GM12878 (cell line): ENCODE data around the gene FGFR4. TPM values are rescaled to one million over a fixed set of nuclear protein-coding genes. Genes with fewer than 3 reads are reported as not detected.

Experiments used
- BRCA1 ChIP-seq: IDR thresholded peaks from 2 replicates; pipeline ENCODE4 v1.6.1; 2011; ENCODE audit warnings: low read depth, low read length, improper control_type of control experiment
- CBX5 ChIP-seq: sonication (generic); IDR thresholded peaks from 2 replicates; pipeline ENCODE4 v1.6.1; 2016; ENCODE audit warnings: low read depth, moderate library complexity, mild to moderate bottlenecking, inconsistent platforms
- EZH2 ChIP-seq: IDR thresholded peaks from 2 replicates; pipeline ENCODE4 v1.6.1; 2012; ENCODE audit warnings: low read depth, mild to moderate bottlenecking, control low read depth, inconsistent platforms, low read length, borderline replicate concordance; ENCODE audit not compliant: control insufficient read depth
- FOXK2 ChIP-seq: fragments of 450-650 bp; IDR thresholded peaks from 2 replicates; pipeline ENCODE4 v1.6.1; 2017; ENCODE audit warnings: mild to moderate bottlenecking, moderate library complexity
- JUND ChIP-seq: IDR thresholded peaks from 2 replicates; pipeline ENCODE4 v1.6.1; 2012; ENCODE audit warnings: low read depth, mild to moderate bottlenecking, low read length, improper control_type of control experiment, moderate library complexity
- MYC ChIP-seq: IDR thresholded peaks from 2 replicates; pipeline ENCODE4 v1.6.1; 2011; ENCODE audit warnings: mild to moderate bottlenecking, low read length, moderate library complexity, inconsistent platforms; ENCODE audit not compliant: insufficient read depth, insufficient replicate concordance, insufficient read length, severe bottlenecking
- SIN3A ChIP-seq: IDR thresholded peaks from 2 replicates; pipeline ENCODE4 v1.6.1; 2012; ENCODE audit warnings: low read depth, low read length, improper control_type of control experiment
- SMAD5 ChIP-seq: IDR thresholded peaks from 2 replicates; pipeline ENCODE4 v1.6.1; 2016; ENCODE audit warnings: antibody characterized with exemption, low read depth
- YBX1 ChIP-seq: fragments of 450-650 bp; IDR thresholded peaks from 2 replicates; pipeline ENCODE4 v1.6.1; 2016; ENCODE audit warnings: antibody characterized with exemption
- ZNF217 ChIP-seq: fragments of 450-650 bp; IDR thresholded peaks from 2 replicates; pipeline ENCODE4 v1.6.1; 2017; ENCODE audit warnings: antibody characterized with exemption, mild to moderate bottlenecking
- polyA plus RNA-seq, 11 experiments: library from polyadenylated mRNA; depleted of rRNA in 4 of 11; unstranded in 6 of 11; stranded (reverse) in 5 of 11; fragments of >200 nt; fragmentation: Nextera tagmentation in 4 of 11; fragmentation: Illumina TruSeq in 1 of 11; extraction: Ambion mirVana in 4 of 11; extraction: Trizol in 1 of 11; gene quantifications; 1 replicate in 1 of 11; 2 replicates in 10 of 11; pipeline versions ENCODE4 v1.2.1 to v1.2.3, GENCODE V29; 2011 to 2016; ENCODE audit warnings: inconsistent platforms in 2 of 11, missing spikeins in 2 of 11, low read depth in 1 of 11
- total RNA-seq, 4 experiments: library from RNA; depleted of rRNA in 3 of 4; stranded (reverse); fragments of >200 nt in 3 of 4; fragmentation: Illumina TruSeq in 1 of 4; extraction: Trizol in 1 of 4; gene quantifications; 2 replicates each; pipeline versions ENCODE4 v1.2.1 to v1.2.3, GENCODE V29; 2013 to 2021
- TF ChIP-seq, protein P1 (sequence below): fragments of 450-650 bp; IDR thresholded peaks from 2 replicates; pipeline ENCODE4 v1.6.1; 2017; ENCODE audit warnings: mild to moderate bottlenecking
- TF ChIP-seq, protein P2 (sequence below): fragments of 450-650 bp; IDR thresholded peaks from 2 replicates; pipeline ENCODE4 v1.6.1; 2016; ENCODE audit warnings: mild to moderate bottlenecking
- TF ChIP-seq, protein P3 (sequence below): IDR thresholded peaks from 2 replicates; pipeline ENCODE4 v1.6.1; 2011; ENCODE audit warnings: borderline replicate concordance, low read depth, mild to moderate bottlenecking, moderate library complexity, mixed read lengths, low read length; ENCODE audit not compliant: insufficient read depth; ENCODE audit errors: extremely low read length
- TF ChIP-seq, protein P4 (sequence below): fragments of 450-650 bp; formaldehyde crosslinking; IDR thresholded peaks from 2 replicates; pipeline ENCODE4 v1.4.0; 2022; ENCODE audit warnings: mild to moderate bottlenecking, moderate library complexity
- TF ChIP-seq, protein P5 (sequence below): fragments of 150-350 bp; IDR thresholded peaks from 2 replicates; pipeline ENCODE4 v1.6.1; 2016; ENCODE audit warnings: low read depth, low read length

FGFR4 gene
- total and polyA plus RNA-seq, 10 of the 15 experiments (the other 5 are each of a cell fraction or from before 2014, with no cell fraction given), result 0.17 to 0.77 (median 0.28) TPM; not detected in 5

DNA sequence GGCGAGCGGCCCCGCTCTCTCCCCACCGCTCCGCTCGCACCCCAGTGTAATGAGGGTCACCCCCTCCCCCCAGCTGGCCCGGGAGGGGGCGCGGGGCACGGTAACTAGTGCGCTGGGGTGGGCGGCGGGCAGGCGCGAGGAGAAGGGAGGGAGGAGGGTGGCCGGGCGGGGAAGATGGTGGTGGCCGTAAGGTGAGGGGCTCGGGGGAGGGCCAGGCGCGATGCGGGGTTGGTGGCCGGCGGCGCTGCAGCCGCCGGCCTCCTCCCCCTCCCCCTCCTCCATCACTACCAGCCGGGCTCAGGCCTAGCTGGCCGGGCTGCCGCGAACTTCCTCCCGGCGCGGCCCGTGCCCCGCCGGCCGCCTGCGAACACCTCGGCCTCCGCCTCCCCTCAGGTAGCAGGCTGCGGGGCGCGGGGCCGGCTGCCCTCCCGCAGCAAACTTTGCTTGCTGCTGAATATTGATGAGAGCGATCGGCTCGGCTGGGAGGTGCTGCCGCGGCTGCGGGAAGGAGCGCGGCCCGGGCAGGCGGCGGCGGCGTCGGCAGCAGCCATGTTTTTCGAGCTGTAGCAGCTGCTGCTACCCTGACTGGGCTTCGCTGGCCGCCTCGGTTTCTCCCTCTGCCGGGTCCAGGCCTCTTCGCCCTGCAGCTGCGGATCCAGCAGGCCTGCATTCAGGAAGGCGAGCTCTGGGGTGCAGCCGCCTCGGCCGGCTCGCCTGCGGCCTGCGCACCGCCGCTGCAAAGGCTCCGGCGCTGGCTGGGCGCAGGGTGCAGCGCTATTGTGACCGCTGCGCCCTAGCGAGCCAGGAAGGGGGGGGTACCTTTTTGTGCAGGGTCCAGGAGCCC is 47.4 kb downstream of the FGFR4 start (continued):
- TF ChIP-seq, protein P1, sequence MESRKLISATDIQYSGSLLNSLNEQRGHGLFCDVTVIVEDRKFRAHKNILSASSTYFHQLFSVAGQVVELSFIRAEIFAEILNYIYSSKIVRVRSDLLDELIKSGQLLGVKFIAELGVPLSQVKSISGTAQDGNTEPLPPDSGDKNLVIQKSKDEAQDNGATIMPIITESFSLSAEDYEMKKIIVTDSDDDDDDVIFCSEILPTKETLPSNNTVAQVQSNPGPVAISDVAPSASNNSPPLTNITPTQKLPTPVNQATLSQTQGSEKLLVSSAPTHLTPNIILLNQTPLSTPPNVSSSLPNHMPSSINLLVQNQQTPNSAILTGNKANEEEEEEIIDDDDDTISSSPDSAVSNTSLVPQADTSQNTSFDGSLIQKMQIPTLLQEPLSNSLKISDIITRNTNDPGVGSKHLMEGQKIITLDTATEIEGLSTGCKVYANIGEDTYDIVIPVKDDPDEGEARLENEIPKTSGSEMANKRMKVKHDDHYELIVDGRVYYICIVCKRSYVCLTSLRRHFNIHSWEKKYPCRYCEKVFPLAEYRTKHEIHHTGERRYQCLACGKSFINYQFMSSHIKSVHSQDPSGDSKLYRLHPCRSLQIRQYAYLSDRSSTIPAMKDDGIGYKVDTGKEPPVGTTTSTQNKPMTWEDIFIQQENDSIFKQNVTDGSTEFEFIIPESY, result no peak
- TF ChIP-seq SIN3A (no peak), JUND (no peak), EZH2 (no peak), ZNF217 (no peak), SMAD5 (no peak), FOXK2 (no peak), BRCA1 (no peak), YBX1 (no peak), CBX5 (no peak), MYC (peak; percentile 1)
- TF ChIP-seq, protein P2, sequence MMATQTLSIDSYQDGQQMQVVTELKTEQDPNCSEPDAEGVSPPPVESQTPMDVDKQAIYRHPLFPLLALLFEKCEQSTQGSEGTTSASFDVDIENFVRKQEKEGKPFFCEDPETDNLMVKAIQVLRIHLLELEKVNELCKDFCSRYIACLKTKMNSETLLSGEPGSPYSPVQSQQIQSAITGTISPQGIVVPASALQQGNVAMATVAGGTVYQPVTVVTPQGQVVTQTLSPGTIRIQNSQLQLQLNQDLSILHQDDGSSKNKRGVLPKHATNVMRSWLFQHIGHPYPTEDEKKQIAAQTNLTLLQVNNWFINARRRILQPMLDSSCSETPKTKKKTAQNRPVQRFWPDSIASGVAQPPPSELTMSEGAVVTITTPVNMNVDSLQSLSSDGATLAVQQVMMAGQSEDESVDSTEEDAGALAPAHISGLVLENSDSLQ, result no peak
- TF ChIP-seq, protein P3, sequence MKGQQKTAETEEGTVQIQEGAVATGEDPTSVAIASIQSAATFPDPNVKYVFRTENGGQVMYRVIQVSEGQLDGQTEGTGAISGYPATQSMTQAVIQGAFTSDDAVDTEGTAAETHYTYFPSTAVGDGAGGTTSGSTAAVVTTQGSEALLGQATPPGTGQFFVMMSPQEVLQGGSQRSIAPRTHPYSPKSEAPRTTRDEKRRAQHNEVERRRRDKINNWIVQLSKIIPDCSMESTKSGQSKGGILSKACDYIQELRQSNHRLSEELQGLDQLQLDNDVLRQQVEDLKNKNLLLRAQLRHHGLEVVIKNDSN, result no peak
- TF ChIP-seq, protein P4, sequence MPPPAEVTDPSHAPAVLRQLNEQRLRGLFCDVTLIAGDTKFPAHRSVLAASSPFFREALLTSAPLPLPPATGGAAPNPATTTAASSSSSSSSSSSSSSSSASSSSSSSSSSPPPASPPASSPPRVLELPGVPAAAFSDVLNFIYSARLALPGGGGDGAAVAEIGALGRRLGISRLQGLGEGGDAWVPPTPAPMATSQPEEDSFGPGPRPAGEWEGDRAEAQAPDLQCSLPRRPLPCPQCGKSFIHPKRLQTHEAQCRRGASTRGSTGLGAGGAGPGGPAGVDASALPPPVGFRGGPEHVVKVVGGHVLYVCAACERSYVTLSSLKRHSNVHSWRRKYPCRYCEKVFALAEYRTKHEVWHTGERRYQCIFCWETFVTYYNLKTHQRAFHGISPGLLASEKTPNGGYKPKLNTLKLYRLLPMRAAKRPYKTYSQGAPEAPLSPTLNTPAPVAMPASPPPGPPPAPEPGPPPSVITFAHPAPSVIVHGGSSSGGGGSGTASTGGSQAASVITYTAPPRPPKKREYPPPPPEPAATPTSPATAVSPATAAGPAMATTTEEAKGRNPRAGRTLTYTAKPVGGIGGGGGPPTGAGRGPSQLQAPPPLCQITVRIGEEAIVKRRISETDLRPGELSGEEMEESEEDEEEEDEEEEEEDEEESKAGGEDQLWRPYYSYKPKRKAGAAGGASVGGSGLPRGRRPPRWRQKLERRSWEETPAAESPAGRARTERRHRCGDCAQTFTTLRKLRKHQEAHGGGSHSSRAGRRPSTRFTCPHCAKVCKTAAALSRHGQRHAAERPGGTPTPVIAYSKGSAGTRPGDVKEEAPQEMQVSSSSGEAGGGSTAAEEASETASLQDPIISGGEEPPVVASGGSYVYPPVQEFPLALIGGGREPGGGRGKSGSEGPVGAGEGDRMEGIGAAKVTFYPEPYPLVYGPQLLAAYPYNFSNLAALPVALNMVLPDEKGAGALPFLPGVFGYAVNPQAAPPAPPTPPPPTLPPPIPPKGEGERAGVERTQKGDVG, result no peak
- TF ChIP-seq, protein P5, sequence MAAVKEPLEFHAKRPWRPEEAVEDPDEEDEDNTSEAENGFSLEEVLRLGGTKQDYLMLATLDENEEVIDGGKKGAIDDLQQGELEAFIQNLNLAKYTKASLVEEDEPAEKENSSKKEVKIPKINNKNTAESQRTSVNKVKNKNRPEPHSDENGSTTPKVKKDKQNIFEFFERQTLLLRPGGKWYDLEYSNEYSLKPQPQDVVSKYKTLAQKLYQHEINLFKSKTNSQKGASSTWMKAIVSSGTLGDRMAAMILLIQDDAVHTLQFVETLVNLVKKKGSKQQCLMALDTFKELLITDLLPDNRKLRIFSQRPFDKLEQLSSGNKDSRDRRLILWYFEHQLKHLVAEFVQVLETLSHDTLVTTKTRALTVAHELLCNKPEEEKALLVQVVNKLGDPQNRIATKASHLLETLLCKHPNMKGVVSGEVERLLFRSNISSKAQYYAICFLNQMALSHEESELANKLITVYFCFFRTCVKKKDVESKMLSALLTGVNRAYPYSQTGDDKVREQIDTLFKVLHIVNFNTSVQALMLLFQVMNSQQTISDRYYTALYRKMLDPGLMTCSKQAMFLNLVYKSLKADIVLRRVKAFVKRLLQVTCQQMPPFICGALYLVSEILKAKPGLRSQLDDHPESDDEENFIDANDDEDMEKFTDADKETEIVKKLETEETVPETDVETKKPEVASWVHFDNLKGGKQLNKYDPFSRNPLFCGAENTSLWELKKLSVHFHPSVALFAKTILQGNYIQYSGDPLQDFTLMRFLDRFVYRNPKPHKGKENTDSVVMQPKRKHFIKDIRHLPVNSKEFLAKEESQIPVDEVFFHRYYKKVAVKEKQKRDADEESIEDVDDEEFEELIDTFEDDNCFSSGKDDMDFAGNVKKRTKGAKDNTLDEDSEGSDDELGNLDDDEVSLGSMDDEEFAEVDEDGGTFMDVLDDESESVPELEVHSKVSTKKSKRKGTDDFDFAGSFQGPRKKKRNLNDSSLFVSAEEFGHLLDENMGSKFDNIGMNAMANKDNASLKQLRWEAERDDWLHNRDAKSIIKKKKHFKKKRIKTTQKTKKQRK, result no peak
